Transverse colon (tissue), 4 donors: ENCODE measurements around the gene NBPF26. TPM values are rescaled to one million over a fixed set of nuclear protein-coding genes. Genes with fewer than 3 reads are reported as not detected.
"Not testable (repeated sequence)": the region's sequence is repeated elsewhere in the genome, so short reads cannot be mapped to it uniquely, and the experiment has no call there.

ENCODE experiments used
- DNase-seq: peaks from one replicate; pipeline ENCODE4 v3.0.0-alpha.2; 2019
- H3K27ac ChIP-seq, 4 donors: fragments of 200-600 bp; sonication (generic); 2 replicates each; pipeline ENCODE4 v1.5.1; 2016 to 2018; ENCODE audit warnings: inconsistent platforms in 4 of 4
- H3K27me3 ChIP-seq: fragments of 200-600 bp; sonication (generic); 2 replicates; pipeline ENCODE4 v1.5.1; 2017; ENCODE audit warnings: inconsistent platforms
- H3K36me3 ChIP-seq, 4 donors: fragments of 200-600 bp; sonication (generic); 2 replicates each; pipeline ENCODE4 v1.5.1; 2017 to 2019; ENCODE audit warnings: inconsistent platforms in 4 of 4
- H3K4me1 ChIP-seq, 4 donors: fragments of 200-600 bp; sonication (generic); 2 replicates each; pipeline ENCODE4 v1.5.1; 2017 to 2020; ENCODE audit warnings: inconsistent platforms in 4 of 4
- H3K4me3 ChIP-seq, 4 donors: fragments of 200-600 bp; sonication (generic); 1 replicate in 1 of 4; 2 replicates in 3 of 4; pipeline versions ENCODE4 v1.5.1 to v1.6.1; 2017 to 2019; ENCODE audit warnings: inconsistent platforms in 4 of 4
- H3K9me3 ChIP-seq, 2 donors: fragments of 200-600 bp; sonication (generic); 2 replicates each; pipeline ENCODE4 v1.5.1; 2017 to 2019; ENCODE audit warnings: inconsistent platforms in 2 of 2
- POLR2A ChIP-seq: fragments of 450-650 bp; IDR thresholded peaks from one replicate; pipeline ENCODE4 v1.6.1; 2016; ENCODE audit warnings: antibody characterized with exemption, mild to moderate bottlenecking, moderate library complexity
- POLR2AphosphoS5 ChIP-seq, 3 donors: sonication (generic); formaldehyde crosslinking; IDR thresholded peaks; one replicate each; pipeline ENCODE4 v1.6.1; 2016; ENCODE audit warnings: antibody characterized with exemption in 3 of 3
- WGBS, 2 donors: methylation state at CpG; one replicate each; pipeline ENCODE4 v1.1.5; 2018; ENCODE audit warnings: low coverage in 1 of 2; 5-methylcytosine and 5-hydroxymethylcytosine counted together
- in situ Hi-C, 4 donors: fragments of 200-750 bp; cut with MboI; loops; one replicate each; pipeline versions ENCODE4 v1.15.0 to v1.15.1; 2017; ENCODE audit warnings: low sequenced_read_pairs in 3 of 4, low pct_ligation_motif_present in 1 of 4, low pct_unique_long_range_greater_than_20kb in 1 of 4
- intact Hi-C: fragments of 100-400 bp; cut with DNase I; formaldehyde crosslinking; loops from one replicate; pipeline ENCODE4 v1.15.1; 2023; ENCODE audit warnings: low total_unique reads
- small RNA-seq, 4 donors: library from RNA; depleted of rRNA; stranded (forward); fragments of <200 nt; gene quantifications; one replicate each; pipeline ENCODE3, GENCODE V24; 2016
- total RNA-seq, 4 donors: library from RNA; depleted of rRNA; stranded (reverse); fragments of >200 nt; gene quantifications; one replicate each; pipeline ENCODE4 v1.1.0, GENCODE V29; 2016

Gene NBPF26
- total RNA-seq, 4 donors from 2014 or later = 12.3 to 32.6 (median 18.5) TPM

DNA sequence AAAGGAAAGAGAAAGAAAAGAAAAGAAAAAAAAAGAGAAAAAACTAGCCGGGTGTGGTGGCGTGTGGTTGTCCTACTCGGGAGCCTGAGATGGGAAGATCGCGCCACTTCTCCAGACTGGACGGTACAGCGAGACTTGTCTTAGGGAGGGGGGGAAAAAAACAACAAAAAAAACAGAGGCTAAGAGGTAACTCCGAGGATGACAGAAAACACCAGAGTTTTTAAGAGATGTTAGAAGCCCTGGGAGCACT lies 126.5 kb downstream of the NBPF26 start:
- not testable (repeated sequence) for H3K36me3 ChIP-seq

GRCh38 chr1:120850537-120851421 lies 127.0 kb downstream of the NBPF26 start:
- H3K4me1 ChIP-seq, intact Hi-C loops, H3K9me3 ChIP-seq, in situ Hi-C loops, H3K36me3 ChIP-seq, DNase-seq, H3K27me3 ChIP-seq: not testable (repeated sequence)
- Histone ChIP-seq H3K27ac (peak overlapping the region in 2 of 4 donors; percentile 79 to 82), H3K4me3 (peak overlapping the region in 2 of 4 donors; percentile 34 to 43)
- no CpG with 5 or more reads among the region's 50 CpGs for WGBS, 2 donors
- TF ChIP-seq POLR2A (peak; percentile 99), POLR2AphosphoS5 (IDR thresholded peaks at IDR 0.05) (peak in 2 of 3 donors; percentile 79 to 94)

More for the DNA sequence above, 126.5 kb downstream of the NBPF26 start:
- H3K4me1 ChIP-seq, H3K9me3 ChIP-seq, H3K27me3 ChIP-seq, in situ Hi-C loops, intact Hi-C loops, DNase-seq: not testable (repeated sequence)
- H3K27ac ChIP-seq = peak overlapping the region in 2 of 4 donors; percentile 79 to 82
- peak overlapping the region in 2 of 4 donors; percentile 34 to 43 for H3K4me3 ChIP-seq
- WGBS, 2 donors = no CpG with 5 or more reads among the region's 8 CpGs

DNA sequence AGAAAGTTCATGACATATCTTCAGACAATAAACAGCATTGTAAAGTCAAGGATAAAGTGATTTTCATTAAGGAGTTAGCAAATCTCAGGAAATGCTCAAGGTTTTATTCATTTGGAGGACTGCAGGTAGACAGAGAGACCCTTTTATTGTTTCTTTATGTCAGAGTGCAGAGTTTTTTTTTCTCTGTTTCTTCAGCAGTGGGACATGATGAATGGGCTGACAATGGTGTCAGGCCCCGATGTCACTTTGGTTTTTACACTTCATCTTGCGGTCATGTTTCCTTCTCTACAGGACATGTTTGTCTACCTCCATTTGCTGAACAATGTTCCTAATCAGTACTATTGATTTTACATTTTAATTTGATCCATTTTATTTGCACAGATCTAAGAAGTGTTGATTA lies 134.4 kb downstream of the NBPF26 start:
- no CpG with 5 or more reads among the region's 2 CpGs for WGBS, 2 donors
- not testable (repeated sequence) for H3K4me1 ChIP-seq

DNA sequence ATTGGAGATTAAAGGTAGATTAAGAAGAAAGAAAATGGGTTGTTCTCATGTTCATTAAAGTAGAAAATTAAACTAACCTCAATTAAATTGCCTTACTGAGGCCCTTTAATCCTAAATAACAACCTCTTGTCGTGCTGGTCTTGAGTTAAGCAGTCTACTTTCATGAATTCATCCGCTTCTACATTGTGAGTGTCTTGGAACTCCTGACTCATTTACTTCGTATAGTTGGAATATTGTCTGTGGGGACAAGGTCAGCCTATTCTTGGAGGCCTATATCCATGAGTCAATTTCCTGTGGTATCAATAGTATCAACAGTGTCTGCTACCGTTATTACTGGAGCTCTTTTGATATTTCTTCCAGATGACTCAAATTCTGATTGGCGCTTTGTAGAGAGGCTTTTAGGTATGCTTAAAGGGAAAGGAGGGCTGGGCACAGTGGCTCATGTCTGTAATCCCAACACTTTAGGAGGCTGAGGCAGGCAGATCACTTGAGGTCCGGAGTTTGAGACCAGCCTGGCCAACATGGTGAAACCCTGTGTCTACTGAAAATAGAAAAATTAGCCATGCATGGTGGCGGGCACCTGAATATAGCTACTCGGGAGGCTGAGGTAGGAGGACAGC lies 136.0 kb downstream of the NBPF26 start:
- H3K27ac ChIP-seq, H3K4me3 ChIP-seq, DNase-seq, intact Hi-C loops, H3K4me1 ChIP-seq, H3K27me3 ChIP-seq, H3K9me3 ChIP-seq, in situ Hi-C loops, H3K36me3 ChIP-seq: not testable (repeated sequence)
- no CpG with 5 or more reads among the region's 8 CpGs for WGBS, 2 donors

More for the DNA sequence above, 134.4 kb downstream of the NBPF26 start:
- H3K4me3 ChIP-seq, DNase-seq, H3K27ac ChIP-seq, intact Hi-C loops, in situ Hi-C loops, H3K36me3 ChIP-seq, H3K9me3 ChIP-seq, H3K27me3 ChIP-seq: not testable (repeated sequence)

DNA sequence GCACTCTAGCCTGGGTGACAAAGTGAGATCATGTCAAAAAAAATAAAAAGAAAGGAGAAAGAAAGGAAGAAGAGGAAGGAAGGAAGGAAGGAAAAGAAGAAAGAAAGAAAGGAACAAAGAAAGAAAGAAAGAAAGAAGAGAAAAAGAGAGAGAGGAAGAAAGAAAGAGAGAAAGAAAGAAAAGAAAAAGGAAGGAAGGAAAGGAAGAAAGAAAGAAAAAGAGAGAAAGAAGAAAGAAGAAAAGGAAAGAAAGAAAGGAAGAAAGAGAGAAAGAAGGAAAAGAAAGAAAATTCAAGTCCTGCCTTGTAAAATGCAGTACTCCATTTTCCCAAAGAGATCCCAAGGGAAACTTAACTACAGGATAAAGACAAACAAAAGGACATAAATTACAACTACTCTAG lies 154.5 kb downstream of the NBPF26 start:
- H3K27ac ChIP-seq, H3K4me3 ChIP-seq, intact Hi-C loops, H3K27me3 ChIP-seq, H3K4me1 ChIP-seq, DNase-seq, in situ Hi-C loops, H3K36me3 ChIP-seq, H3K9me3 ChIP-seq: not testable (repeated sequence)

DNA sequence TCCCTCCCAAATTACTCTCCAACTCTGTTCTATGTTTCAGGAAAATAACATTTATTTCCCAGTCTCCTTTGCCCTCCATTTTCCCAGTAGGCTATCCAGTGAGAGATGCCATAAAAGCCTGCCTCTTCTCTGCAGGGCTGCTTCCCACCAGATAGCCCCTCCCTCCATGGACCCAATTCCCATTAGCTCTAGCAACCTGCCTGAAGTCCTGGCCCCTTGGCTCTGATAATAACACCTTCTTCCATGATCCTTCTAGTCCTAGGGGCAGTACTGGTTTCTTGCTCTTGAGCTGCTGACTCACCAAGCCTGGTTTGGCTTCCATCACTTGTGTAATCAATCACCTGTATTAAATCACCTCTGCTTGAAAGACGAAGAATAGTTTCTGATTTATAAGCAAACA lies 156.3 kb downstream of the NBPF26 start:
- H3K4me1 ChIP-seq, H3K4me3 ChIP-seq, in situ Hi-C loops, intact Hi-C loops, H3K27ac ChIP-seq, H3K36me3 ChIP-seq, DNase-seq, H3K27me3 ChIP-seq, H3K9me3 ChIP-seq: not testable (repeated sequence)
- no CpG with 5 or more reads among the region's 1 CpG for WGBS, 2 donors

DNA sequence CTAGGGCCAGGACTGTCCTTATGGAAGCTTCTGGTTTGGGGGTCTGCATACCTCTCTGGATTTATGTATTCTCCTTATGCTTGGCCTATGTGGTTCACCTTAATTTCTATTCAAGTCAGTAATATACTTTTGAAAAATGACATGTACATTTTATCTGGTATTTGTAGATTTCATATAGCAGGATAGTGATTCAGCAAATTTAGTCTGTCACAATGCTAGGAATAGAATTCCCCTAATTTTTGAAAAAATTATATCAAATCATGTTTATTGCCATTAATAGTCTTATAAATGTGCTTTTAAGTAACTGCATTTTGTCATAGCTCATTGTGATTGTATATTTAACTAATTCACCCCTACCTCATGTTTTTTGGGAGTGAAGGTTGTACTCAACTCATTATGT lies 158.2 kb downstream of the NBPF26 start:
- H3K36me3 ChIP-seq, H3K27ac ChIP-seq, H3K4me1 ChIP-seq, DNase-seq, H3K27me3 ChIP-seq, intact Hi-C loops, in situ Hi-C loops, H3K9me3 ChIP-seq, H3K4me3 ChIP-seq: not testable (repeated sequence)

Small RNAs within 50 kb of the gene (small RNA-seq; reads per million reads assigned to genes)
- 0 to 0.59 (median 0.46) reads per million in 4 donors for gene RNVU1-19

Other genes starting within 250 kb of the NBPF26 start
- not detected for gene PPIAL4A, start 165.8 kb downstream of the NBPF26 start, total RNA-seq